Forelimb muscle (tissue), 1 donor: Measurements from ENCODE around the gene FCRLB. TPM values are rescaled to one million over a fixed set of nuclear protein-coding genes. Genes with fewer than 3 reads are reported as not detected.
"Not testable (repeated sequence)": the region's sequence is repeated elsewhere in the genome, so short reads cannot be mapped to it uniquely, and the experiment has no call there.

Experiments used
- DNase-seq: peaks from one replicate; pipeline ENCODE4 v3.0.0-alpha.2; 2013; ENCODE audit warnings: low read depth
- polyA plus RNA-seq: library from polyadenylated mRNA; unstranded; fragments of 120-200 nt; gene quantifications from one replicate; pipeline ENCODE4 v1.2.1, GENCODE V29; 2013; ENCODE audit not compliant: insufficient read length

The FCRLB gene
- polyA plus RNA-seq, 1 donor: 0.40 TPM

DNA sequence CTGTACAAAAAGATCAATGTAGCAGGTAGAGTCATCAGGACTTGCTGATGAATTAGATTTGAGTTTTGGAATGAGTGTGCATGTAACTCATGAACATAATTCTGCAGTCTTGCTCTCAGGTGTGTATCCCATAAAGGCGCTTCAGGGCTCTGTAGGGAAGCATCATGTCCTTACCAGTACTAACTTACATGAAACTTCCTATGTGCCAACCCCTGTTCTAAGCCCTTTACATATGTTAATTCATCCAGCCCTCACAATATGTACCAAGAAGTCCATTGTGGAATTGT is 2.1 kb upstream of the FCRLB start:
- no peak for DNase-seq

DNA sequence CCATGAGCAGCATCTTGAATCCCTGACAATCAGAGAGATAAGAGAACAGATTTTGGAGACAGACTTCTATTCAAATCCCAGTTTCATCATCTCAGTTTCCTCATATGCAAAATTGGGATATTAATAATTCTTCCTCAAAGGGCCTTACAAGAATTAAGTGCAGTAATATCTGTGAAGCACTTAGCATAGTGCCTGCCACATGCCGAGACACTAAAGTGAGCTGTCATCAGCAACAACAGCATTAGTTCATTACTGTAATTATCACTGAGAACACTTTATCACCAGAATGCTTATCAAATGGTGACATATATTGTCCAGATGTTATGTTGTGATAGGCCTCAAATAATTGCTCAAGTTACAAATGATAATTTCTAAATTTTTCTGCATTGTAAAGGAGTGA is 922 bp upstream of the FCRLB start:
- DNase-seq: no peak

DNA sequence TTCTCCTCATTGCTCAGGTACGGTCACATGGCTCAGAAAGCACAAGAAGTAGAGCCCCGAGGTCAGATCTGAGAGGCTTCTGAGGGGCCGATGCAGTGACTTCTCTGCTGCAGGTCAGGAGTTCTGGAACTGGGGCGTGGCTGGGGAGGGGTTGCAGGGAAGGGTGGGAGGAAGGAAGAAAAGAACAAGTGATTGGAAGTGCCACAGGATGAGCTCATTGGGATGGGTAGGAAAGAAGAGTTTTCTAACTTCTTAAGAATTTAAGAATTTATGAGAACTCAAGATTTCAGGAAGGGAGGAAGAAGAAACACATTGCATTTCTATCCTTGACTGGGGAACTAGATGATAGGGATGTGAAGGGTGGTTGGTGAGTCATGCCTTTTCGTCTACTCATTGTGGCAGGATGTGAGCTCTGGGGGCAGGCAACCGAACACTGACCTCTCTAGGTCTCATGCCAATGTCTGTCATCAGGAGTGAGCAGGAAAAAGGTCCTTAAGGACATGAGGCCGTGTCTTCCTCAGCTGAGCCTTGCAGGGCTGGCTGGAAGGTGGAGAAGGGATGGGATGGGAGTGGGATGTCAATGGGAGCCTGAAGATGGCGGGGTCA is 497 bp downstream of the FCRLB start:
- DNase-seq: no peak

DNA sequence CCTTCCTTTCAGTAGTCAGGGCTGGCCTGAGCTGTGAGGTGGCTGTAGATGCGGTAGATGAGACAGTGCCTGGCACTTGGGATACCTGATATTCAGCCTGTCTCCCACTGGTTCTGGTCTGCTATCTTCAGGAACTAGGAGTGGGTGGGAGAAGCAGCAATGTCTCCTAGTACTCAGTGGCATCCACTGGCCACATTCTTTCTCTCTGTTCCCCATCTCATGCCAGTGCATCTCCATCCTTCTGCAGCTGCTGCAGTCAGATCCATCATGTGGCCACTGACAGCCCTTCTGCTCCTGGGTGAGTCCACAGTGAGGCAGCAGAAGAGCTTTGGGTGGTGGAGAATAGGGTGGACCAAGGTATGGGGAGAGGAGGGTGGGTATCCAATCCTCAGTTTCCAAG is 1.1 kb downstream of the FCRLB start:
- DNase-seq: no peak

DNA sequence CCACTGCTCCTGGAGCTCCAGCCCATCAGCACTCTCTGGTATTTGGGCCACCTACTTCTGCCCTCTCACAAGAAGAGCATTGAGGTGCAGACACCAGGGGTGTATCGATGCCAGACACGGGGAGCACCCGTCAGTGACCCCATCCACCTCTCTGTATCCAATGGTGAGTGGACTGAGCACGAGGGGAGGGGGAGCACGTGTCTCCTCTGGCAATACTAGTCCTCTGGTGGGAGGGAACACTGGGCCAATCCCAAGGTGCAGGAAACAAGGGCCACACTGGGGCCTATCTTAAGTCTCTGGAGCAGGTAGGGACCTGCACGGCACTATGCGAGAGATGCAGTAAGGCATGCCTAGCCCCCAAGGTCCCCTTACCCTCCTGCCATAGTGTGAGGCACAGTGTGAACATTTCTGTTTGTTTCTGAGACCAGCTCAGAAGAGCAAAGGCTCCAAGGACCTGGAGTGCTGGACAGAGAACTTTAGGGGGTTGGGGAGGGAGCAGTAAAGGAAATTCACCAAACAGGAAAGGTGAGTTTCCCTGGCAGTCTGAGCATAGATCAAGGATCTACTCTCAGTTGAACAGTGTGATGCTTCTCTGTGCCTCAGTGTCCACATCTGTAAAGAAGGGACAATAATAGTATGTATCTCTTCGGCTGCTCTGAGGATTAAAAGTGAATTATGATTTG is 2.3 kb downstream of the FCRLB start:
- DNase-seq: no peak

DNA sequence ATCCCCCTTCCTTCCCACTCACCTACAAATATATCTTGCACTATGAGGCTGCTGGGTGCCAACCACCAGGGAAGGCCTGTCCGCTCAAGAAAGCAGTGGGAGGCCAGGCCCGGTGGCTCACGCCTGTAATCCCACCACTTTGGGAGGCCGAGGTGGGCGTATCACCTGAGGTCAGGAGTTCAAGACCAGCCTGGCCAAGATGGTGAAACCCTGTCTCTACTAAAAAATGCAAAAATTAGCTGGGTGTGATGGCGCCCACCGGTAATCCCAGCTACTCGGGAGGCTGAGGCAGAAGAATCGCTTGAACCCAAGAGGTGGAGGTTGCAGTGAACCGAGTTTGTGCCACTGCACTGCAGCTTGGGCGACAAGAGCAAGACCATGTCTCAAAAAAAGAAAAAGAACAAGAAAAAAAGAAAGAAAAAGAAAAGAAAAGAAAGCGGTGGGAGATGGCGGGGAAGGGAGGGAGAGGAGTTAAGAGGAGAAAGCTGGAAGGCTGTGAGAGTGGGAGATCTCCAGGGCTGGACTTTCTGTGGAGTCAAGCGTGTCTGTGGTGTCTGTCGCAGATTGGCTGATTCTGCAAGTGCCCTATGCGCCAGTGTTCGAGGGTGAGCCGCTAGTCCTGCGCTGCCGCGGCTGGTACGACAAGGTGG is 4.0 kb downstream of the FCRLB start:
- not testable (repeated sequence) for DNase-seq

DNA sequence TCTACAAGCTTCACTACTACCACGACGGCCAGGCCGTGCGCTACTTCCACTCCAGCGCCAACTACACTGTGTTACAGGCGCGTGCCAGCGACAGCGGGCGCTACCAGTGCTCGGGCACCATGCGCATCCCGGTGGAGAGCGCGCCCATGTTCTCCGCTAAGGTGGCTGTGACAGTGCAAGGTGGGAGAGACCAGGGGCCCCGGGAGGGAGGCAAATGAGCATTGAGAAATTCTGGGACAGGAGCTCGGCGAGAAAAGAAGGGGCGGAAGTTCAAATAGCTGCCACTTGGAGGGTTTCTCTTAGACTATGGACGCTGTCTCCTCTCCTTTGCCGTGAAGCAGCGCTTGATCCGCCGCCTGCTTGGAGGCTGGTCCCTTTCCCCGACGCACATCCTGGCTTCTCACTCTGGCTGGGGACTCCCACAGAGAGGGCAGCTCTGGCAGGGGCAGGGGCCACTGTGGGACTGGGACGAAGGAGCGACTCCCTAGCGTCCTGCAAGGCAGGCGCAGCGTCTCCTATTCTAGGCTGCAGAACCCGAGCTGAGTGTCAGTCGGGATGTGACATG is 4.6 kb downstream of the FCRLB start:
- no peak for DNase-seq

DNA sequence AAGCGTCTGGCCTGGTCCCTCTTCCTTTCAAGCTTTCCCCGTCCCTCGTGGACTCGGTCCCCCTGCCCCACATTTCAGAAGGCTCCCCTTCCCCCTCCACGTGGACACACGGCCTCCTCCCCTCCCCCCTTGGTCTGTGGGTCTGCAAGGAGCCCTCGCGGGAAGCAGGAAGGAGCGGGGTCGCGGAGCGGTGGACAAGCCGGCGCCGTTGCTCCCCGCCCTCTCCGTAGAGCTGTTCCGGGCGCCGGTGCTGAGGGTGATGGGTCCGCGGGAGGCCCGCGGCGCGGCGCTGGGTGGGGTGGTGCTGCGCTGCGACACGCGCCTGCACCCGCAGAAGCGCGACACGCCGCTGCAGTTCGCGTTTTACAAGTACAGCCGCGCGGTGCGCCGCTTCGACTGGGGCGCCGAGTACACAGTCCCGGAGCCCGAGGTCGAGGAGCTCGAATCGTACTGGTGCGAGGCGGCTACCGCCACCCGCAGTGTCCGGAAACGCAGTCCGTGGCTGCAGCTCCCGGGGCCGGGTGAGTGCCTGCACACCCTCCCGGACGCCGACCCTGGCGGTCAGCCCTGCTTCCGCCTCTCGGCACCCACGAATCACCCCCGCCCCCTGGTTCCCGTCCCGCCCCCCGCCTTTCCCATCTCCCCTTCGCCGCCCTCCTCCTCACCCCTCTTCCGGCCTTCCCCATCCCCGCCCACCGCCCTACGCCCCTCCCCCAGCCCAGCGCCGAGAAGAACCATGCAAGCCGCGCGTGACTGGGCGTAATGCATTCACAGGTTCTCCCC is 5.3 kb downstream of the FCRLB start:
- no peak for DNase-seq

DNA sequence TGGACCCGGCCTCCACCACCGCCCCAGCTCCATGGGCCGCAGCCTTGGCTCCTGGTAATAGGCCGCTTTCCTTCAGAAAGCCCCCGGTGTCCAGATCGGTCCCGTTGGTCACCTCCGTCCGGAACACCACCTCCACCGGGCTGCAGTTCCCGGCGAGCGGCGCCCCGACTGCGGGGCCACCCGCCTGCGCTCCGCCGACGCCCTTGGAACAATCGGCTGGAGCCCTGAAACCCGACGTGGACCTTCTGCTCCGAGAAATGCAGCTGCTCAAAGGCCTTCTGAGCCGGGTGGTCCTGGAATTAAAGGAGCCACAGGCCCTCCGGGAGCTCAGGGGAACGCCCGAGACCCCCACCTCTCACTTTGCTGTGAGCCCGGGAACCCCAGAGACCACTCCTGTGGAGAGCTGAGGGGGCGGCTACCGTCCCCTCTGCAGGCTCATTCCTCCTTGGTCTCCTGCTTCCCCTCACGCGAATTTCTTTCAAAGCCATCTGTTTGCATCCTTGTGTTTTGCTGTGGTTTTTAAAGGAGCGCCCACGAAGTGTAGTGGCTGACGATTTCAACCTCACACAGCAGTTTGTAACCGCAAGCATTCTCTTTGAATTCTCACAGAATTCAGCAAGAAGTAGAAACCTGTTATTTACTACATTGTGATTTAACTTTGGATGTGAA is 6.0 kb downstream of the FCRLB start:
- DNase-seq: no peak

DNA sequence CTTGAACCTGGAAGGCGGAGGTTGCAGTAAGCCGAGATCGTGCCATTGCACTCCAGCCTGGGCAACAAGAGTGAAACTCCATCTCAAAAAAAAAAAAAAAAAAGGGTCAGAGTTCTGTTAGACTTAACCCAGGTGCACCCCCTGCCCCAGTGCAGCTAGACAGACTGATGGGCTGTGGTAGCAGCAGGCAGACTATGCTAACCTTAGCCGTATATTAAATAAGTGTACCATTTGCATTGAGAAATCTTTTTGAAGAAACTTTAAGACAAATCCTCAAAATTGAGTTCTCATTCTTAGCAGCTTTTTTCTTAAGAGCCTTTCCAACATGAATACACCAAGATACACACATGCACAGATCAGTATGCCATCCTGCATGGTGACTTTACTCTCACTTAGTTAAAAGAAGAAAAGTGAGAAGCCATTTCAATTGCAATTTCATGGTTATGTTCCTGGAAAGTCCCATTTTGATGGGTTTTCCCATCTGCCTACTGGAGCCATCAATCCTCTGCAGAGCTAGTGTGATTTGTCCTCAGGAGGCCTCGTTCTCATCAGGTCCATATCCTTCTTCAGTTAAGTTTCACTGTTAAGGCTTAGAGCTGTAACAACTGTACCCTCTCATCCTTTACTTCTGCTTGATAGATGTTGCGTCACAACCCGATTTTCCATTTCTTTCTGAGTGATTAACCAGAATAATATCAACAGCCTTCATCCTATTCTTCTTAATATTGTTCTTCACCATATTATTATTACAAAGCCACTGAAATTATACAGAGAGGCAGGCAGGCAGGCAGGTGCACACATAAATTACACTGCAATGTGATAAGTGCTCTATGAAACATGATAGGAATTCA is 7.3 kb downstream of the FCRLB start:
- DNase-seq: no peak

DNA sequence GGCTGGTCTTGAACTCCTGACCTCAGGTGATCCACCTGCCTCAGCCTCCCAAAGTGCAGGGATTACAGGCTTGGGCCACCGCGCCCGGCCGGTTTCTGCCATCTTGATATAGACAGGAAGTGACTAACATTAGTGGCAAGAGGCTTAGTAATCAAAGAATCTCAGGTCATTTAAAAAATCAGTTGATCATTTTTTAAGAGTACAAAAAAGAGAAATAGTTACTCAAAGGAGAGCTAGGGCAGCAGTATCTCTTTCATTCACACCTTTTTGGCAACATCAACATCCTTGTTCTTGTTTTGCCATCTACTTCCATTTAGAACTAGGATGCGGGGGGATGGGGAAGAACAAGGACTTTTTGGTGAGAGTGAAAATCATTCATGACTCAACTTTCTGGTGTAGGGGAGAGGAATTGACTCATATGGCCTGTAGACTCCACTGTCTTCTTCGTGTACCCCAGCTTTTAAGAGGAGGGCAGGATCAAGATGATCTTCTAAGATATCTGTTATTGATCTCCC is 8.8 kb downstream of the FCRLB start:
- DNase-seq: no peak

DNA sequence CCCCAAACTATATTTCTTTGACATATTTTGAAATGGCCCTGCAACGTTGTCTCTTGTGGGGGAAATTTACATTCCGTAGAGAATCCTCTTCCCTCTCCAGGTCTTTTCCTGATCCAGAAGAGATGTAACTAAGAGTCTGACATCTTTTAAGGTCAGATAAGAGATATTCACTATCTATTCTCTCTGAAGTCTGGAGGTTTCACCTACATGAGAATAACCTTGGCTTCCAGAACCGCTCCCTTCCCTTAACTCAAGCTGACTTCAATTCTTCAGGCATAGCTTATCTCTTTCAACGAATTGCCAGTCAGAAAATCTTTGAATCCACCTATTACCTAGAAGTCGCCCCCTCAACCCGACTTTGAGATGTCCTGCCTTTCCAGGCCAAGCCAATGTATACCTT is 9.9 kb downstream of the FCRLB start:
- DNase-seq: no peak

DNA sequence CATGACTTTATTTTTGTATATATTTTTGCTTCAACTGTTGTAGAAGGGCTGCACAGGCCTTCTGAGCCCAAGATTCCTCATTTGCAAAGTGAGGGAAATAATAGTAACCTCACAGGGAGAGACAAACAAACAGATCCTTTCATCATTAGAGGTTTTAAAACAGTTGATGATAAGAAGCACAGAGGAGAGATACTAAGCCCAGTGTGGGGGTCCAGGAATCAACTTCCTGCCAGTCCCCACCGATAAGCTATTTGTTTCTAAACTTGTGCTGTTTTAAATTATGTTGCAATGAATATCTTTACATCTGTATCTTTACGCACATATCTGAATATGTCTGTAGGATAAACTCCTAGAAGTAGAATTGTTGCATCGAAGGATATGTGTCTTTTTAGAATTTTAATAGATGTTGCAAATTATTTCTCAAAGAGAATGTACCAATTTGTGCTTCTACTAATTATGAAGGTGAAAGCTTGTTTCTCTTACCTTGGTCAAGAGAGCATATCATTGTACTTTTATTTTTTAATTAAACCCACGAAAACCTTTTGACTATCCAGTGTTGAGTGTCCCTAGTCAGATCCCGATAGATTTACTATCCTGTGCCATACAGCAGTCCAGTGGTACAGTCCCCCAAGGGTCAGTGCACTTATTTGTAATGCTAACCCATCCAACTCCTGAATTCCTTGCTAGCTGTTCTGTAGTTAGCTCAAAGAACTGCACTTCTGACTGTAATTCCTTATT is 10.8 kb downstream of the FCRLB start:
- no peak for DNase-seq

DNA sequence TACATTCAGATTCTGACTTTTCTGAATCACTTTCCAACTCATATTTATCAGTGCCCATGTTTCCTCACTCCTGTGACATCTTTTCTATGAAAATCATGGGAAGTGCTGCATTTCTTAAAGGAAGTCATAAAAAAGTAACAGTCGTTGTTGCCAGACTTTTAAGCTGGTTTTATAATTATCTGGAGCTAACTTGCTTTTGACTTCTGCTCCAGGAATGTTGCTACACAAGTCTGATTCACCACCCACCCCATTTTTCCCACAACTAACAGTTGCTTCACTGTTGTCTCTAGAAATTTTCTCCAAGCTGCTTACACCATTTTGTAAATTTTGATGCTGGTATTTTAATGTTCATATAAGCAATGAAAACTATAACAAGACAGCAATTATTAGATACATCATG is 12.2 kb downstream of the FCRLB start:
- DNase-seq: no peak

DNA sequence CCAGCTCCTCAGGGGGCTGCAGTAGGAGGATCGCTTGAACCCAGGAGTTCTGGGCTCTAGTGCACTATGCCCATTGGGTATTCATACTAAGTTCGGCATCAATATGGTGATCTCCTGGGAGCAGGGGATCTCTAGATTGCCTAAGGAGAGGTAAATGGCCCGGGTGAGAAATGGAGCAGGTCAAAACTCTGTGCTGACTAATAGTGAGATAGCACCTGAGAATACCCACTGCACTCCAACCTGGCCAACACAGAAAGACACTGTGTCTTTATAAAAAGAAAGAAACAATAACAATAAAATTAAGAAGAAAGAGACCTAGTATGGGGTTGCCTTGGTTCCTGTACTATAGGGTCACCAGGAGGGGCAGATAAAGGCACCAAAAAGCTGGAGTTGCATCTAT is 14.5 kb downstream of the FCRLB start:
- DNase-seq: no peak

DNA sequence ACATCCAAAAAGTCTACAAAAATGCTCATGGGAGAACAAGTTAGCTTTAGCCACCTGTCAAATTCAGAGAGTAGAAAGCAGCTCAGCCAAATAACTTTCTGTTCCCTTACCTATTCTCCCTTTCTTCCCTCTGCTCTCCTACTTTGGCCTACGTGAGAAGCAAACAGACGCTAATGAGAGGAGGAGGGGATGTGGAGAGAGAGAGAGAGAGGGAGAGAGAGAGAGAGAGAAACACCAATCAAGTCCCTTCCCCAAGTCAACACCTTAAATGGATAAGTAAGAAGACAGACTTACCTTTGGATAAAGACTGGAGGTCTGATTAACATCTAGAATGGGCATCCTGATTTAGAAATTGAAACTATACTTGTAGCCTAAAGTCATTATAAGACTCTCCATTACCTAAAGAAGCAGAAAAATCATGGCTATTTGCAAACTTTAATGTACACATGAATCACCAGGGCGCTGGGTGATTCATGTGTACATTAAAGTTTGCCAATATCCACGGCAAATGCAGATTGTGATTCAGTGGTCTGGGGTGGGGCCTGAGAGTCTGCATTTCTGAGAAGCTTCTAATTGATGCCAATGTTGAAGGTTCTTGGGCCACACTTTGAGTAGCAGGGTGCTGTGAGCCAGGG is 15.1 kb downstream of the FCRLB start:
- DNase-seq: no peak

DNA sequence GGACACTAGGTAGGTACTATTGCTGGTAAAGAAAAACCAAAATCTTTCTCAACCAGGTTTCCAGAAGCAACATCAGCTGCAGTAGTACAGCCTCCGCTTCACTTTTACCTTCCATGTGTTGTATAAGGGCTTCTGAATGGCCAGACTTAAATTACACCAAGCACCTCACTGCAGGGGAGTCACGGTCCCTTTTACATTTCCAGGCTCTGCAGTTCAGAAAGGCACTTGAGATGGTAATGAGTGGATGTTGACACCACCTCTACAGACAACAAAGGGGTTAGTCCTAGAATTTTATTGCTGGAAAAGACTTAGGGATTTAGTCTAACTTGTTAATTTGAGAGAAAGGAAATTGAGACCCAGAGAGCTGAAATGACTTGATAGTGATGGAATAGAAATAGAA is 16.3 kb downstream of the FCRLB start:
- DNase-seq: no peak

DNA sequence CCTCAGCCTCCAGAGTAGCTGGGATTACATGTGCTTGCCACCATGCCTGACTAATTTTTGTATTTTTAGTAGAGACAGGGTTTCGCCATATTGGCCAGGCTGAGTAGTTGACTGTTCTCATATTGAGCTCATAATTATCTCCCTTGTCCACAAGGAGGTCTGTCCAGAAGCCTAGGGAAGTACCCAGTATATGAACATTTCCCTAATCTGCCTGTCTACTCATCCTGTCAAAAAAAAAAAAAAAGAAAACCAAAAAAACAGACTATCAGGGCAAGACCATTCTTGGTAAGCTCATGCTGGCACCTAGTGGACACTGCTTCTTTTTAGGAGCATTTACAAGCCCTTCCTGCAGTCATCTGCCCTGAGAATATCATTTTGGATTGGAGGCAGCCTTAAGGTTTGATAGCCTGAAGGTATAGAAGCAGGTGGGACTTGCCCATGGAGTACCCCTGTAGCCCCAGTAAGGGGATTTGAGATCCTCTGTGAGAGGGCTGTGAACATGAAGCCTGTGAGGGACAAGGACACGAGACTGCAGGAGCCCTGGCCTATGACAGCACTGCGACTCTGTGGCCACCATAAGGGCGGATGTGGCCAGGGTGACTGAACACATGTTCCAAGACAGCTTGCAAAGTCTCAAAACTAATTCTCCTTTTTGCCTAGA is 17.4 kb downstream of the FCRLB start:
- no peak for DNase-seq
